HEK293 (cell line): ENCODE results near the gene GABBR2.

Experiments used
- CTCF ChIP-seq: fragments of 450-650 bp; formaldehyde crosslinking; IDR thresholded peaks from 2 replicates; pipeline ENCODE4 v1.5.1; 2016; ENCODE audit warnings: missing biosample characterization, missing genetic modification characterization
- ZBTB21 ChIP-seq: fragments of 450-650 bp; formaldehyde crosslinking; IDR thresholded peaks from 2 replicates; pipeline ENCODE4 v1.5.1; 2017; ENCODE audit warnings: missing biosample characterization, missing genetic modification characterization
- ZBTB6 ChIP-seq: fragments of 450-650 bp; formaldehyde crosslinking; IDR thresholded peaks from 2 replicates; pipeline ENCODE4 v1.5.1; 2017; ENCODE audit warnings: missing biosample characterization, missing genetic modification characterization
- ZNF214 ChIP-seq: fragments of 450-650 bp; formaldehyde crosslinking; IDR thresholded peaks from 2 replicates; pipeline ENCODE4 v1.5.1; 2017; ENCODE audit warnings: missing biosample characterization, mild to moderate bottlenecking, missing genetic modification characterization, borderline replicate concordance
- ZNF23 ChIP-seq: fragments of 450-650 bp; formaldehyde crosslinking; IDR thresholded peaks from 2 replicates; pipeline ENCODE4 v1.5.1; 2016; ENCODE audit warnings: missing biosample characterization, missing genetic modification characterization, borderline replicate concordance
- ZNF292 ChIP-seq: fragments of 450-650 bp; formaldehyde crosslinking; IDR thresholded peaks from 2 replicates; pipeline ENCODE4 v1.5.1; 2016; ENCODE audit warnings: low read depth, missing biosample characterization, missing genetic modification characterization, borderline replicate concordance
- ZNF350 ChIP-seq: fragments of 450-650 bp; formaldehyde crosslinking; IDR thresholded peaks from 2 replicates; pipeline ENCODE4 v1.5.0; 2017; ENCODE audit warnings: missing biosample characterization, mild to moderate bottlenecking, missing genetic modification characterization
- ZNF549 ChIP-seq: fragments of 450-650 bp; IDR thresholded peaks from 2 replicates; pipeline ENCODE4 v1.5.1; 2018; ENCODE audit warnings: missing biosample characterization, missing genetic modification characterization, mild to moderate bottlenecking, inconsistent platforms, moderate library complexity

DNA sequence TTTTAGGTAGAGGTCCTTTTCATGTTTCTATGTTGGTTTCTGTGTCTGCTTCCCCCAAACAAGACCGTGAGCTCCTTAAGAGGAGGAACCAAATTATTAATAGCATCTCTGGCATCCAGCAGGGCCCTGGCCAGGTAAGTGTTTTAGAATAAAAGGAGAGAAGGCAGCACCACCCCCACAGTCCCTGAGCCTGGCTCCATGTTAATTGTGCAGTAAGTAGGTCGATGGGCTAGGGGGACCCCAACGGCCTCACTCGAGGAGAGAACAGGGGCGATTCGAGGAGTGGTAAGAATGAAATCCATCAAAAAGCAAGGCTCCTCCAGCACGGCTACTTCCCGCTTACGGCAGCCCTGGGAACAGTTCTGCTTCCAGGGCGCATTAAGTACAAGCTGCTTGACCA lies 67.0 kb downstream of the GABBR2 start:
- no peak for TF ChIP-seq ZNF549 (tag by site-specific recombination)
- no peak for TF ChIP-seq CTCF
- TF ChIP-seq ZNF350 (tag by site-specific recombination) = no peak
- TF ChIP-seq ZNF23 (tag by site-specific recombination) = no peak
- TF ChIP-seq ZBTB21 (tag by site-specific recombination) = no peak
- TF ChIP-seq ZNF292 = no peak
- TF ChIP-seq ZNF214 (tag by site-specific recombination) = no peak
- TF ChIP-seq ZBTB6 (tag by site-specific recombination) = no peak
